ENCODE data around the gene ERCC6. TPM values are rescaled to one million over a fixed set of nuclear protein-coding genes. Genes with fewer than 3 reads are reported as not detected.

ERCC6 gene
- total RNA-seq, 1 donor from 2014 or later: 19.0 TPM

- ATAC-seq: no peak
Observed at GRCh38 chr10:49543604-49544003, 4.7 kb upstream of the ERCC6 start.

- ATAC-seq: no peak
Observed at GRCh38 chr10:49542353-49542752, 3.4 kb upstream of the ERCC6 start.

GRCh38 chr10:49541762-49542161, 2.8 kb upstream of the ERCC6 start:
- ATAC-seq: no peak

- no peak for ATAC-seq
Observed at GRCh38 chr10:49540056-49540797, 1.3 kb upstream of the ERCC6 start.

- peak; percentile 58 for ATAC-seq
Observed at GRCh38 chr10:49539320-49539885, 482 bp upstream of the ERCC6 start.

GRCh38 chr10:49534670-49535381, 4.1 kb downstream of the ERCC6 start:
- no peak for ATAC-seq

GRCh38 chr10:49532461-49532860, 6.5 kb downstream of the ERCC6 start:
- ATAC-seq: no peak

GRCh38 chr10:49528977-49529506, 9.9 kb downstream of the ERCC6 start:
- ATAC-seq: no peak

- ATAC-seq: no peak
Observed at GRCh38 chr10:49527850-49528249, 11.1 kb downstream of the ERCC6 start.

GRCh38 chr10:49527061-49527460, 11.9 kb downstream of the ERCC6 start:
- no peak for ATAC-seq

GRCh38 chr10:49526619-49527018, 12.3 kb downstream of the ERCC6 start:
- no peak for ATAC-seq

GRCh38 chr10:49524496-49524895, 14.4 kb downstream of the ERCC6 start:
- ATAC-seq: no peak

- ATAC-seq: no peak
Observed at GRCh38 chr10:49523301-49523700, 15.6 kb downstream of the ERCC6 start.

GRCh38 chr10:49521062-49521461, 17.9 kb downstream of the ERCC6 start:
- ATAC-seq: no peak

GRCh38 chr10:49520122-49520775, 18.7 kb downstream of the ERCC6 start:
- no peak for ATAC-seq

GRCh38 chr10:49519717-49520116, 19.2 kb downstream of the ERCC6 start:
- no peak for ATAC-seq

GRCh38 chr10:49518982-49519578, 19.8 kb downstream of the ERCC6 start:
- ATAC-seq: peak; percentile 77

GRCh38 chr10:49518566-49518965, 20.4 kb downstream of the ERCC6 start:
- ATAC-seq: no peak

- ATAC-seq: no peak
Observed at GRCh38 chr10:49516216-49516970, 22.5 kb downstream of the ERCC6 start.

GRCh38 chr10:49512121-49512809, 26.7 kb downstream of the ERCC6 start:
- ATAC-seq: peak; percentile 76

- peak; percentile 73 for ATAC-seq
Observed at GRCh38 chr10:49509771-49510303, 29.1 kb downstream of the ERCC6 start.
